GM06990 (cell line): ENCODE measurements around the gene DNAJC9.

Experiments
- DNase-seq: peaks from one replicate; pipeline ENCODE4 v3.0.0-alpha.2; 2011; ENCODE audit not compliant: insufficient read length; ENCODE audit errors: extremely low read depth
- H3K27me3 ChIP-seq: replicated peaks from 2 replicates; pipeline ENCODE4 v1.6.0; 2011; ENCODE audit warnings: low read length; ENCODE audit not compliant: control insufficient read depth, insufficient read depth
- H3K36me3 ChIP-seq: 2 replicates; pipeline ENCODE4 v1.5.1; 2011; ENCODE audit warnings: low read length; ENCODE audit not compliant: control insufficient read depth, insufficient read depth
- H3K4me3 ChIP-seq: replicated peaks from 2 replicates; pipeline ENCODE4 v1.5.1; 2011; ENCODE audit warnings: low read depth, mild to moderate bottlenecking, control low read depth, low read length
- CTCF ChIP-seq: IDR thresholded peaks from 2 replicates; pipeline ENCODE4 v1.5.1; 2011; ENCODE audit warnings: low read length, control low read depth, mild to moderate bottlenecking, inconsistent platforms; ENCODE audit not compliant: insufficient read depth, poor library complexity, severe bottlenecking

The DNAJC9 gene

GRCh38 chr10:73246322-73246645 lies 771 bp downstream of the DNAJC9 start:
- no peak for TF ChIP-seq CTCF
- DNase-seq = no peak
- peak overlapping the region; percentile 88 for H3K4me3 ChIP-seq

GRCh38 chr10:73244866-73245477 lies 2.1 kb downstream of the DNAJC9 start:
- no peak for TF ChIP-seq CTCF
- peak overlapping the region; percentile 88 for H3K4me3 ChIP-seq
- H3K36me3 ChIP-seq = peaks cover 6% of the 10 kb centered on the region
- no peaks in the 10 kb centered on the region for H3K27me3 ChIP-seq
- DNase-seq = no peak

More at GRCh38 chr10:73246322-73246645, 771 bp downstream of the DNAJC9 start:
- Histone ChIP-seq H3K27me3 (no peaks in the 10 kb centered on the region), H3K36me3 (peaks cover 1% of the 10 kb centered on the region)

GRCh38 chr10:73239908-73240307 lies 7.1 kb downstream of the DNAJC9 start:
- Histone ChIP-seq H3K4me3 (no peak overlapping the region), H3K27me3 (no peaks in the 10 kb centered on the region), H3K36me3 (peaks cover 13% of the 10 kb centered on the region)
- DNase-seq = no peak
- TF ChIP-seq CTCF = no peak

GRCh38 chr10:73238990-73239566 lies 8.0 kb downstream of the DNAJC9 start:
- Histone ChIP-seq H3K27me3 (no peaks in the 10 kb centered on the region), H3K4me3 (no peak overlapping the region), H3K36me3 (peaks cover 13% of the 10 kb centered on the region)
- TF ChIP-seq CTCF = no peak
- no peak for DNase-seq

- H3K27me3 ChIP-seq = no peaks in the 10 kb centered on the region
- H3K4me3 ChIP-seq = no peak overlapping the region
- no peak for DNase-seq
- TF ChIP-seq CTCF = no peak
- peaks cover 10% of the 10 kb centered on the region for H3K36me3 ChIP-seq
Measured at GRCh38 chr10:73234695-73235094, 12.4 kb downstream of the DNAJC9 start.
